HepG2 (cell line): ENCODE data around the gene TTYH2. TPM values are rescaled to one million over a fixed set of nuclear protein-coding genes. Genes with fewer than 3 reads are reported as not detected.
A peak's percentile ranks its signal among the peaks of the same experiment; 100 is the strongest.

ENCODE experiments used
- ATAC-seq: fragments of 200-7000 bp; cut with Tn5 transposase; 3 replicates; pipeline ENCODE4 v1.9.1; 2020; ENCODE audit warnings: mild to moderate bottlenecking, moderate library complexity
- Bru-seq: library from RNA; stranded (reverse); fragments of 400-500 nt; gene quantifications from one replicate; lab custom pipeline; 2021; lab: Mats Ljungman, UMichigan
- BruChase-seq, 2 experiments: library from RNA; stranded (reverse); fragments of 400-500 nt; gene quantifications; one replicate each; lab custom pipeline; 2021; lab: Mats Ljungman, UMichigan
- BruUV-seq: library from RNA; stranded (reverse); fragments of 400-500 nt; replicated peaks from 2 replicates; lab custom pipeline; 2021; lab: Mats Ljungman, UMichigan
- CTCF ChIA-PET: fragments of 300-600 bp; formaldehyde crosslinking; extraction: SDS; loops from one replicate; lab custom pipeline; 2021; ENCODE audit warnings: low total read pairs, inconsistent platforms, low intra/inter-chr PET ratio; lab: Yijun Ruan, JAX
- POLR2A ChIA-PET: fragments of 350-600 bp; sonication (Branson Sonifier 250); formaldehyde crosslinking; loops from one replicate; lab custom pipeline; 2020; ENCODE audit warnings: antibody characterized with exemption, inconsistent platforms; lab: Yijun Ruan, JAX
- DNase-seq: peaks from one replicate; pipeline ENCODE4 v3.0.0-alpha.2; 2015; ENCODE audit warnings: low spot score
- FAIRE-seq: peaks from 3 replicates; lab custom pipeline; 2011; peaks lifted over from hg19 to GRCh38; lab: Jason Lieb, UNC
- H2AFZ ChIP-seq: one replicate; pipeline ENCODE4 v1.6.1; 2011; ENCODE audit warnings: low read length, inconsistent platforms
- H3K27ac ChIP-seq: fragments of 300-600 bp; 3 replicates; pipeline ENCODE4 v1.8.0; 2011; ENCODE audit warnings: mixed run types, mild to moderate bottlenecking, mixed read lengths, low read length, inconsistent platforms; ENCODE audit not compliant: insufficient read depth; ENCODE audit errors: extremely low read length
- H3K27me3 ChIP-seq, 2 experiments: fragments of 200-600 bp in 1 of 2; 2 replicates in 1 of 2; 3 replicates in 1 of 2; pipeline versions ENCODE4 v1.6.0 to v1.8.0; 2011; ENCODE audit warnings: low read length in 2 of 2, mild to moderate bottlenecking in 2 of 2, moderate library complexity in 2 of 2, inconsistent platforms in 1 of 2; ENCODE audit not compliant: insufficient read depth in 2 of 2, control insufficient read depth in 1 of 2
- H3K36me3 ChIP-seq, 2 experiments: fragments of 200-600 bp in 1 of 2; replicated peaks in 1 of 2; 2 replicates in 1 of 2; 3 replicates in 1 of 2; pipeline versions ENCODE4 v1.5.1 to v1.8.0; 2011; ENCODE audit warnings: low read length in 2 of 2, inconsistent platforms in 1 of 2; ENCODE audit not compliant: insufficient read depth in 2 of 2, control insufficient read depth in 1 of 2
- H3K4me1 ChIP-seq: 2 replicates; pipeline ENCODE4 v1.5.1; 2012; ENCODE audit warnings: low read length, inconsistent platforms; ENCODE audit not compliant: insufficient read depth
- H3K4me2 ChIP-seq: 2 replicates; pipeline ENCODE4 v1.6.0; 2011; ENCODE audit warnings: low read depth, low read length, inconsistent platforms
- H3K4me3 ChIP-seq, 3 experiments: fragments of 200-600 bp in 1 of 3; sonication (generic), shearing (Covaris generic) in 1 of 3; replicated peaks in 1 of 3; 2 replicates each; pipeline ENCODE4 v1.5.1; 2011 to 2016; ENCODE audit warnings: low read length in 3 of 3, inconsistent platforms in 2 of 3, low read depth in 2 of 3, mild to moderate bottlenecking in 2 of 3, control low read depth in 1 of 3, mixed read lengths in 1 of 3; ENCODE audit not compliant: insufficient read depth in 1 of 3
- H3K79me2 ChIP-seq: one replicate; pipeline ENCODE4 v1.6.1; 2011; ENCODE audit warnings: low read length, inconsistent platforms; ENCODE audit not compliant: insufficient read depth
- H3K9ac ChIP-seq: 2 replicates; pipeline ENCODE4 v1.6.0; 2011; ENCODE audit warnings: mild to moderate bottlenecking, low read depth, low read length, inconsistent platforms; ENCODE audit not compliant: insufficient read depth
- H3K9me3 ChIP-seq: 2 replicates; pipeline ENCODE4 v1.5.1; 2012; ENCODE audit warnings: mild to moderate bottlenecking, low read length
- H4K20me1 ChIP-seq: 2 replicates; pipeline ENCODE4 v1.6.0; 2011; ENCODE audit warnings: inconsistent platforms, mild to moderate bottlenecking, low read length, moderate library complexity; ENCODE audit not compliant: insufficient read depth
- ATF7 ChIP-seq, 2 experiments: fragments of 450-650 bp in 1 of 2; sonication (generic) in 1 of 2; formaldehyde crosslinking in 1 of 2; IDR thresholded peaks; 2 replicates each; pipeline versions ENCODE4 v1.4.0 to v1.6.1; 2016 to 2020; ENCODE audit warnings: antibody characterized with exemption in 1 of 2, mild to moderate bottlenecking in 1 of 2, missing genetic modification reagents in 1 of 2
- CEBPB ChIP-seq: IDR thresholded peaks from 2 replicates; pipeline ENCODE4 v1.6.1; 2011; ENCODE audit warnings: low read depth, low read length, improper control_type of control experiment, borderline replicate concordance
- FOXA3 ChIP-seq: IDR thresholded peaks from 2 replicates; pipeline ENCODE4 v1.6.1; 2016; ENCODE audit warnings: missing genetic modification reagents, missing compliant biosample characterization
- LCORL ChIP-seq, 2 experiments: fragments of 450-650 bp in 1 of 2; sonication (generic) in 1 of 2; formaldehyde crosslinking in 1 of 2; IDR thresholded peaks; 2 replicates each; pipeline versions ENCODE4 v1.5.0 to v1.6.1; 2017 to 2020; ENCODE audit warnings: antibody characterized with exemption in 1 of 2, missing genetic modification reagents in 1 of 2
- MAX ChIP-seq: IDR thresholded peaks from 2 replicates; pipeline ENCODE4 v1.6.1; 2012; ENCODE audit warnings: inconsistent platforms
- PHF8 ChIP-seq: sonication (generic); formaldehyde crosslinking; IDR thresholded peaks from 2 replicates; pipeline ENCODE4 v1.5.0; 2020; ENCODE audit warnings: missing genetic modification reagents
- RBM39 ChIP-seq: fragments of 200-400 bp; formaldehyde crosslinking; IDR thresholded peaks from one replicate; pipeline ENCODE4 v1.6.1; 2018; ENCODE audit warnings: antibody characterized with exemption, mild to moderate bottlenecking, low read depth, low read length; ENCODE audit not compliant: poor library complexity, severe bottlenecking
- RCOR2 ChIP-seq: IDR thresholded peaks from 2 replicates; pipeline ENCODE4 v1.6.1; 2016; ENCODE audit warnings: missing biosample characterization, missing genetic modification reagents
- SIX4 ChIP-seq: sonication (generic); formaldehyde crosslinking; IDR thresholded peaks from 2 replicates; pipeline ENCODE4 v1.4.0; 2020; ENCODE audit warnings: missing genetic modification reagents
- SNAPC2 ChIP-seq: sonication (generic); formaldehyde crosslinking; IDR thresholded peaks from 2 replicates; pipeline ENCODE4 v1.8.1; 2022; ENCODE audit warnings: mild to moderate bottlenecking, missing genetic modification reagents
- SP5 ChIP-seq: IDR thresholded peaks from 2 replicates; pipeline ENCODE4 v1.6.1; 2016; ENCODE audit warnings: low read depth, borderline replicate concordance
- SSRP1 ChIP-seq: IDR thresholded peaks from 2 replicates; pipeline ENCODE4 v1.6.1; 2016; ENCODE audit warnings: control low read depth
- TBX2 ChIP-seq: sonication (generic); formaldehyde crosslinking; IDR thresholded peaks from 2 replicates; pipeline ENCODE4 v1.5.0; 2020; ENCODE audit warnings: missing genetic modification reagents, mild to moderate bottlenecking, borderline replicate concordance
- TFDP2 ChIP-seq: sonication (generic); formaldehyde crosslinking; IDR thresholded peaks from 2 replicates; pipeline ENCODE4 v1.4.0; 2020; ENCODE audit warnings: missing genetic modification reagents
- ZNF614 ChIP-seq: IDR thresholded peaks from 2 replicates; pipeline ENCODE4 v1.6.1; 2018; ENCODE audit warnings: missing biosample characterization, missing genetic modification reagents, inconsistent platforms, borderline replicate concordance
- ZSCAN25 ChIP-seq: sonication (generic); formaldehyde crosslinking; IDR thresholded peaks from 2 replicates; pipeline ENCODE4 v1.8.0; 2022; ENCODE audit warnings: mild to moderate bottlenecking, missing genetic modification reagents
- WGBS: methylation state at CpG from one replicate; pipeline ENCODE4 v1.1.6; 2017; ENCODE audit warnings: low lambda C conversion rate; 5-methylcytosine and 5-hydroxymethylcytosine counted together
- in situ Hi-C: cut with HindIII; loops from 2 replicates; pipeline ENCODE4 v1.10.0; 2017; ENCODE audit warnings: low pct_unique_long_range_greater_than_20kb; ENCODE audit not compliant: extremely low pct_ligation_motif_present
- intact Hi-C: fragments of 100-400 bp; cut with micrococcal nuclease; formaldehyde crosslinking; loops from one replicate; pipeline ENCODE4 v1.10.0; 2022; ENCODE audit not compliant: unreplicated experiment
- long read RNA-seq, 2 experiments: library from RNA in 1 of 2; library from polyadenylated mRNA in 1 of 2; stranded (forward) in 1 of 2; unstranded in 1 of 2; transcript quantifications; one replicate each; pipeline ENCODE4 v2.0.0, GENCODE V29; 2019 to 2022
- polyA minus RNA-seq, 3 experiments: library from RNA; depleted of rRNA, polyadenylated mRNA; stranded (reverse); fragments of >200 nt; gene quantifications; 2 replicates each; pipeline ENCODE4 v1.2.3, GENCODE V29; 2011; ENCODE audit warnings: low replicate concordance in 1 of 3
- polyA plus RNA-seq, 8 experiments: library from polyadenylated mRNA; depleted of rRNA in 3 of 8; stranded (reverse) in 7 of 8; unstranded in 1 of 8; fragments of >200 nt; fragmentation: Illumina TruSeq in 4 of 8; extraction: Trizol in 4 of 8; gene quantifications; 2 replicates each; pipeline versions ENCODE4 v1.2.1 to v1.2.3, GENCODE V29; 2011 to 2016; ENCODE audit warnings: low read depth in 4 of 8, missing spikeins in 1 of 8, mixed read lengths in 1 of 8; ENCODE audit not compliant: insufficient read depth in 1 of 8
- total RNA-seq, 5 experiments: library from RNA; depleted of rRNA; stranded (reverse); fragments of >200 nt; fragmentation: Illumina TruSeq; extraction: Trizol; gene quantifications; 2 replicates each; pipeline ENCODE4 v1.2.3, GENCODE V29; 2016; ENCODE audit warnings: low read depth in 1 of 5

Gene TTYH2
- total RNA-seq (2016; rRNA removed; fragmentation: Illumina TruSeq; extraction: Trizol) (0.32 and 0.77 TPM in 2 replicates), polyA plus RNA-seq (2011; rRNA removed) (0.96 and 1.6 TPM in 2 replicates), polyA minus RNA-seq (2011; rRNA and poly(A)+ RNA removed; ENCODE audit: low replicate concordance) (3.4 and 3.8 TPM in 2 replicates), Bru-seq, nascent RNA (percentile 28 among the genes with signal in this experiment), BruChase-seq, experiment 1, labeled RNA remaining after a 6-hour chase (percentile 28 among the genes with signal in this experiment), BruChase-seq, experiment 2, labeled RNA remaining after a 2-hour chase (percentile 26 among the genes with signal in this experiment)
- total RNA-seq (2016; cell fraction: cytosol; rRNA removed; fragmentation: Illumina TruSeq; extraction: Trizol; ENCODE audit: low read depth): 0.09 and 0.20 TPM in 2 replicates
- total RNA-seq (2016; cell fraction: insoluble cytoplasmic fraction; rRNA removed; fragmentation: Illumina TruSeq; extraction: Trizol): 0.56 and 0.83 TPM in 2 replicates
- total RNA-seq (2016; cell fraction: membrane; rRNA removed; fragmentation: Illumina TruSeq; extraction: Trizol): 0.56 and 0.76 TPM in 2 replicates
- 0.72 and 1.6 TPM in 2 replicates for total RNA-seq (2016; cell fraction: nucleus; rRNA removed; fragmentation: Illumina TruSeq; extraction: Trizol)
- polyA plus RNA-seq (2011; cell fraction: cytosol; rRNA removed): 0.88 and 1.1 TPM in 2 replicates
- 1.7 and 2.0 TPM in 2 replicates for polyA plus RNA-seq (2011; cell fraction: nucleus; rRNA removed)
- polyA plus RNA-seq (2012): 0.34 and 1.0 TPM in 2 replicates
- 0.05 and 0.17 TPM in 2 replicates for polyA plus RNA-seq (2016; cell fraction: cytosol; fragmentation: Illumina TruSeq; extraction: Trizol; ENCODE audit: low read depth)
- 0.27 and 0.61 TPM in 2 replicates for polyA plus RNA-seq (2016; cell fraction: insoluble cytoplasmic fraction; fragmentation: Illumina TruSeq; extraction: Trizol; ENCODE audit: low read depth)
- polyA plus RNA-seq (2016; cell fraction: membrane; fragmentation: Illumina TruSeq; extraction: Trizol; ENCODE audit: low read depth): 0.23 and 0.50 TPM in 2 replicates
- 1.9 and 2.0 TPM in 2 replicates for polyA plus RNA-seq (2016; cell fraction: nucleus; fragmentation: Illumina TruSeq; extraction: Trizol; ENCODE audit: insufficient read depth, low read depth)
- polyA minus RNA-seq (2011; cell fraction: cytosol; rRNA and poly(A)+ RNA removed): 0.18 and 0.89 TPM in 2 replicates
- 0.52 and 1.1 TPM in 2 replicates for polyA minus RNA-seq (2011; cell fraction: nucleus; rRNA and poly(A)+ RNA removed)
- long read RNA-seq, experiment 1, partial matches to known transcripts: 0 of 1 reads
- long read RNA-seq, experiment 1, other reads (novel, unspliced or antisense): 0 of 1 reads
- long read RNA-seq, experiment 2, partial matches to known transcripts: 1 of 3 reads
- long read RNA-seq, experiment 2, other reads (novel, unspliced or antisense): 2 of 3 reads

- no peak within 1 kb of the TSS for H3K27ac ChIP-seq
- H3K9ac ChIP-seq: peak within 1 kb of the TSS; percentile 40; the same call in 1 of the 2 replicates
- DNase-seq (peak; percentile 77), FAIRE-seq (peak; percentile 40), ATAC-seq (peak; percentile 74)
- H4K20me1 ChIP-seq: peaks cover 31% of the 10 kb centered on the region
- peak within 1 kb of the TSS; percentile 51 to 63 (median 53) for H3K4me3 ChIP-seq
- ChIA-PET POLR2A (interaction anchor here (1.9 to 2.0 kb wide), 2 partner anchors 9 to 20 kb away, joined by 7 to 22 read pairs; partner anchors contain the start of gene RPL38), CTCF (no interaction called here)
- peak within 1 kb of the TSS; percentile 85 for H3K4me2 ChIP-seq
- in situ Hi-C loops: no loop called here
- no peak within 1 kb of the TSS for H2AFZ ChIP-seq
- 10% methylated on average over 52 of the region's 62 CpGs for WGBS
- no TSS peak for BruUV-seq
- no peaks in the 10 kb centered on the region for H3K9me3 ChIP-seq
- intact Hi-C loops: loop anchor here (1.0 kb wide), 1 partner anchor 83 kb away; no protein-coding TSS in a partner anchor
- H3K4me1 ChIP-seq: peaks cover 49% of the 10 kb centered on the region
- H3K36me3 ChIP-seq: peaks cover 15 to 29% of the 10 kb centered on the region in 2 experiments
- peaks cover 3% of the 10 kb centered on the region for H3K79me2 ChIP-seq
- H3K27me3 ChIP-seq: peaks cover 0 to 8% of the 10 kb centered on the region in 2 experiments; a peak in 3 of 5 replicates
- TF ChIP-seq RCOR2 (CRISPR knock-in tag): no peak
- TF ChIP-seq RBM39: no peak
- TF ChIP-seq ZNF614 (CRISPR knock-in tag): 0 out of 2 replicates have a peak, but pooled peaks have one; percentile 38
- TF ChIP-seq FOXA3 (CRISPR knock-in tag): 0 out of 2 replicates have a peak, but pooled peaks have one; percentile 28
- TF ChIP-seq SIX4 (CRISPR knock-in tag): 0 out of 2 replicates have a peak, but pooled peaks have one; percentile 19
- peak; percentile 94 for TF ChIP-seq SP5 (CRISPR knock-in tag)
- TF ChIP-seq TFDP2 (CRISPR knock-in tag): peak; percentile 64; the same call in 1 of the 2 replicates
- TF ChIP-seq LCORL (IDR thresholded peaks at IDR 0.05): no peak
- TF ChIP-seq LCORL (CRISPR knock-in tag; IDR thresholded peaks at IDR 0.05): peak; percentile 7; the same call in 1 of the 2 replicates
- TF ChIP-seq MAX: peak; percentile 73
- peak; percentile 26; the same call in 1 of the 2 replicates for TF ChIP-seq TBX2 (CRISPR knock-in tag)
- TF ChIP-seq SSRP1: no peak
- no peak for TF ChIP-seq SNAPC2 (CRISPR knock-in tag)
- no peak for TF ChIP-seq ATF7 (IDR thresholded peaks at IDR 0.05)
- no peak for TF ChIP-seq ATF7 (CRISPR knock-in tag; IDR thresholded peaks at IDR 0.05)
- TF ChIP-seq CEBPB: 0 out of 2 replicates have a peak, but pooled peaks have one; percentile 26
- TF ChIP-seq ZSCAN25: no peak
- TF ChIP-seq PHF8 (CRISPR knock-in tag): 0 out of 2 replicates have a peak, but pooled peaks have one; percentile 18
Measured at GRCh38 chr17:74212913-74213791, at the start of gene TTYH2. Gene TTYH2 (plus strand): TSS chr17:74213571. CDS start chr17:74213588, 17 bp downstream.
